ENCODE results near the gene ANKFN1. TPM values are rescaled to one million over a fixed set of nuclear protein-coding genes. Genes with fewer than 3 reads are reported as not detected.

ANKFN1 gene
- total RNA-seq, 1 donor from 2014 or later = not detected

GRCh38 chr17:56451629-56452028, 298.4 kb downstream of the ANKFN1 start:
- intact Hi-C loops (cut with DNase I) = no loop called here
- DNase-seq (ENCODE audit: missing footprints) (no peak), ATAC-seq (no peak)

GRCh38 chr17:56452461-56452860, 299.2 kb downstream of the ANKFN1 start:
- ATAC-seq = no peak
- intact Hi-C loops (cut with DNase I) = no loop called here
- DNase-seq (ENCODE audit: missing footprints) = no peak

GRCh38 chr17:56457501-56457900, 304.2 kb downstream of the ANKFN1 start:
- DNase-seq (ENCODE audit: missing footprints) (no peak), ATAC-seq (no peak)
- intact Hi-C loops (cut with DNase I) = no loop called here

GRCh38 chr17:56465886-56466285, 312.6 kb downstream of the ANKFN1 start:
- no peak for DNase-seq (ENCODE audit: missing footprints)
- intact Hi-C loops (cut with DNase I) = no loop called here

GRCh38 chr17:56468840-56469239, 315.6 kb downstream of the ANKFN1 start:
- intact Hi-C loops (cut with DNase I) = no loop called here
- DNase-seq (ENCODE audit: missing footprints) (no peak), ATAC-seq (no peak)

More at GRCh38 chr17:56465886-56466285, 312.6 kb downstream of the ANKFN1 start:
- no peak for ATAC-seq

- ATAC-seq (no peak), DNase-seq (ENCODE audit: missing footprints) (no peak)
- intact Hi-C loops (cut with DNase I) = loop anchor here (10.0 kb wide), 1 partner anchor 627 kb away; no protein-coding TSS in a partner anchor
These were observed 318.4 kb downstream of the ANKFN1 start for GRCh38 chr17:56471696-56472095.

GRCh38 chr17:56475116-56475515, 321.8 kb downstream of the ANKFN1 start:
- no peak for DNase-seq (ENCODE audit: missing footprints)
- intact Hi-C loops (cut with DNase I) = loop anchor here (5.0 to 10.0 kb wide), 2 partner anchors 348 to 630 kb away; no protein-coding TSS in a partner anchor
- no peak for ATAC-seq

- DNase-seq (ENCODE audit: missing footprints) (no peak), ATAC-seq (no peak)
- intact Hi-C loops (cut with DNase I) = loop anchor here (5.0 to 10.0 kb wide), 2 partner anchors 352 to 634 kb away; no protein-coding TSS in a partner anchor
These were observed 325.7 kb downstream of the ANKFN1 start for GRCh38 chr17:56478836-56479447.

GRCh38 chr17:56480501-56480900, 327.2 kb downstream of the ANKFN1 start:
- intact Hi-C loops (cut with DNase I) = no loop called here
- ATAC-seq = no peak
- no peak for DNase-seq (ENCODE audit: missing footprints)

GRCh38 chr17:56481659-56482058, 328.4 kb downstream of the ANKFN1 start:
- no peak for ATAC-seq
- intact Hi-C loops (cut with DNase I) = no loop called here
- no peak for DNase-seq (ENCODE audit: missing footprints)

- ATAC-seq (no peak), DNase-seq (ENCODE audit: missing footprints) (no peak)
- intact Hi-C loops (cut with DNase I) = no loop called here
These were observed 329.0 kb downstream of the ANKFN1 start for GRCh38 chr17:56482229-56482628.

- ATAC-seq = no peak
- no peak for DNase-seq (ENCODE audit: missing footprints)
- intact Hi-C loops (cut with DNase I) = no loop called here
These were observed 333.5 kb downstream of the ANKFN1 start for GRCh38 chr17:56486732-56487131.

- DNase-seq (ENCODE audit: missing footprints) = no peak
- ATAC-seq = no peak
- intact Hi-C loops (cut with DNase I) = no loop called here
These were observed 335.5 kb downstream of the ANKFN1 start for GRCh38 chr17:56488800-56489199.

GRCh38 chr17:56489980-56490379, 336.7 kb downstream of the ANKFN1 start:
- ATAC-seq (no peak), DNase-seq (ENCODE audit: missing footprints) (no peak)
- intact Hi-C loops (cut with DNase I) = no loop called here

GRCh38 chr17:56495556-56495955, 342.3 kb downstream of the ANKFN1 start:
- no peak for ATAC-seq
- intact Hi-C loops (cut with DNase I) = no loop called here

GRCh38 chr17:56497132-56497531, 343.9 kb downstream of the ANKFN1 start:
- DNase-seq (ENCODE audit: missing footprints) (no peak), ATAC-seq (no peak)
- intact Hi-C loops (cut with DNase I) = no loop called here

More at GRCh38 chr17:56495556-56495955, 342.3 kb downstream of the ANKFN1 start:
- no peak for DNase-seq (ENCODE audit: missing footprints)

- ATAC-seq (no peak), DNase-seq (ENCODE audit: missing footprints) (no peak)
- intact Hi-C loops (cut with DNase I) = loop anchor here (5.0 to 10.0 kb wide), 2 partner anchors 175 to 217 kb away; no protein-coding TSS in a partner anchor
These were observed 346.6 kb downstream of the ANKFN1 start for GRCh38 chr17:56499799-56500388.

GRCh38 chr17:56502120-56502654, 348.9 kb downstream of the ANKFN1 start:
- no peak for DNase-seq (ENCODE audit: missing footprints)
- ATAC-seq = no peak
- intact Hi-C loops (cut with DNase I) = loop anchor here (5.0 to 10.0 kb wide), 2 partner anchors 173 to 215 kb away; no protein-coding TSS in a partner anchor

- no peak for DNase-seq (ENCODE audit: missing footprints)
- intact Hi-C loops (cut with DNase I) = loop anchor here (10.0 kb wide), 1 partner anchor 170 kb away; no protein-coding TSS in a partner anchor
- no peak for ATAC-seq
These were observed 352.0 kb downstream of the ANKFN1 start for GRCh38 chr17:56505154-56505756.

- intact Hi-C loops (cut with DNase I) = loop anchor here (10.0 kb wide), 1 partner anchor 168 kb away; no protein-coding TSS in a partner anchor
- DNase-seq (ENCODE audit: missing footprints) (no peak), ATAC-seq (no peak)
These were observed 353.1 kb downstream of the ANKFN1 start for GRCh38 chr17:56506349-56506748.
